Activated naive CD8-positive, alpha-beta T cell treated with anti-CD3 and anti-CD28 coated beads, Interleukin-2, amount 50 U/mL, for 16 hours (primary cell): ENCODE results near the gene SGK2.
"Not testable (repeated sequence)": the region's sequence is repeated elsewhere in the genome, so short reads cannot be mapped to it uniquely, and the experiment has no call there.

Source experiments
- DNase-seq: peaks from one replicate; pipeline ENCODE4 v3.0.0-alpha.2; 2020; ENCODE audit warnings: low read depth, low spot score

Gene SGK2

DNA sequence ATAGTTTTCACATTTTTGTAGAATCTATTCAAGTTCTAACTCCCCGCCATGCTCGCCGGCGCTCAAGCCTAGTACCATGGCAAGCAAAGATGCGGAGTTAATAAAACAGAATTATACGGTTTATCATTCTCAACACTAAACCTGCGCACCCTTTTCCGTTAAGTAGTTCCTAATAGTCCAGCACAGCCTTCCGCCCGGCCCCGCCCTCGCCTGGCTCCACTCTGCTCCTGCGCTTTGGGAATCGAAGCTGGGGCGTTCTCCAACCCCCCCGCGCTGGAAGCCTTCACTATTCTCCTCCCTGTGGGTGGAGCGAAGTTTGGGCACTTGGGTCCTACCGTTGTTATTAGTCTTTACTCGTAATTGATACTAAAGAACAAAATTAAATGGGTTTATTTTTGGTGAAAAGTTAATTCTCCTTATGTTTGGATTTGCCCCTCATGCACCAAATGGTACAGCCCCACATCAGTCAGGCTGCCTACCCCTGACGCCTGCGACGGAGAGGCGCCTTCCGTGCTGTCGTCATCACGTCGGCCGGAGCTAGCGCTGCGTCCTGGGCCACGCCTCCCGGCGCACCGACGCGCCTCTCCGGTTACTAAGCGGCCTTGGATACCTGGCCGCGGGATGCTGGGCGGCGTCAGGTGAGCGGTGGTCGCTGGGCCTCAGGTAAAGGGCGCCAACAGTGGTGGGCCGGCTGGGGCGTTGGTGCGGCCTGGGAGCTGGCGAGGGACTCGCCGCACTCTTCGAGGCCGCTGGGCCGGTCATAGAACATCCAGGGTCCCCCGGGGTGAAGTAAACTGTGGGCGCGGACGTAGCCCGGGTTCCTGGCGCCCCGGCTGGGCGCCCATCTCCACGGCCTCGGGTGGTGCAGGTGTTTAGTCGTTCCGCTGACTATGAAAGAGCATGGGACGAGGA is 31.8 kb downstream of the SGK2 start, which contains the start of gene IFT52:
Gene IFT52, plus strand, starts transcription at position 546 of the 912 bp plus-strand sequence. CDS start 3,762 bp downstream, outside the sequence.
- DNase-seq: peak; percentile 83

DNA sequence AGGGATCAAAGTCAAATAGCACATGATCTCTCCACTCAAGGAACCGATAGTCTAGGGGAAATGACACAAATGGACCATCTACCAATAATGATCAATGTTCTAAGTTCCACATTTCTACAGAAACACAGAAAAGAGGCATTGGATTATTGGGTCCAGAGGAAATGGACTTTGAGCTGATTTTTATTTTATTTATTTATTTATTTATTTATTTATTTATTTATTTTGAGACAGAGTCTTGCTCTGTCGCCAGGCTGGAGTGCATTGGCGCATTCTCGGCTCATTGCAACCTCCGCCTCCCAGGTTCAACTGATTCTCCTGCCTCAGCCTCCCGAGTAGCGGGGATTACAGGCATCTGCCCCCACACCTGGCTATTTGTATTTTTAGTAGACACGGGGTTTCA is 43.1 kb downstream of the SGK2 start:
- not testable (repeated sequence) for DNase-seq

DNA sequence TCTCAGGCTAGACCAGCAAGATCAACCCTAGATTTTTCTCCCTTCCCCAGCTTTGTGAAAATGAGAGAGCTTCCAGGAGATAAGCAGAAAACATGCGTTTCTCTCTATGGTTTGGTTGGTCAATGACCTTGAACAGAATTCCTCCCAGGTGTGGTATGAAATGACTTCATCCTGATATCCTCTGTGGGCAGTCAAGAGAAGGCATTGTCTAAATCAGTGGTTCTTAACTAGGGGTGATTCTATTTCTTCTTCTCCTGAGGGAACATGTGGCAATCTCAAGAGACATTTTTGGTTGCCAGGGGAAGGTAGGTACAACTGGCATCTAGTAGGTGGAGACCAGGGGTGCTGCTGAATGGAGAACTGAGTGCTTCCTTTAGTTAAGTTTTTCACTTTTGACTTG is 44.3 kb downstream of the SGK2 start:
- no peak for DNase-seq

DNA sequence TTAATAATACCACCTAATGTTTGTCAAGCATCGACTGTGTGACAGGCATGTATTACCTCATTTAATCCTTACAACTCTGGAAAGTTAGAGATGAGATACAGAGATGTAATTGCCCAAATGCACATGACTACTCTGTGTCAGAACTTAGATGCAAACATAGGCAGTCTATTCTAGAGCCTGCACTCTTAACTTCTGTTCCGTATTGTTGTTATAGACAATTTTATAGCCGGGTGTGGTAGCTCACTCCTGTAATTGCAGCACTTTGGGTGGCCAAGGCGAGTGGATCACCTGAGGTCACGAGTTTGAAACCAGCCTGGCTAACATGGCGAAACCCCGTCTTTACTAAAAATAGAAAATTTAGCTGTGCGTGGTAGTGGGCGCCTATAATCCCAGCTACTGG is 46.9 kb downstream of the SGK2 start:
- no peak for DNase-seq

DNA sequence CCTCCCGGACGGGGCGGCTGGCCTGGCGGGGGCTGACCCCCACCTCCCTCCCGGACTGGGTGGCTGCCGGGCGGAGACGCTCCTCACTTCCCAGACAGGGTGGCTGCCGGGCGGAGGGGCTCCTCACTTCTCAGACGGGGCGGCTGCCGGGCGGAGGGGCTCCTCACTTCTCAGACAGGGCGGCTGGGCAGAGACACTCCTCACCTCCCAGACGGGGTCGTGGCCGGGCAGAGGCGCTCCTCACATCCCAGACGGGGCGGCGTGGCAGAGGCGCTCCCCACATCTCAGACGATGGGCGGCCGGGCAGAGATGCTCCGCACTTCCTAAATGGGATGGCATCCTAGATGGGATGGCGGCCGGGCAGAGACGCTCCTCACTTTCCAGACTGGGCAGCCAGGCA is 48.5 kb downstream of the SGK2 start:
- not testable (repeated sequence) for DNase-seq

DNA sequence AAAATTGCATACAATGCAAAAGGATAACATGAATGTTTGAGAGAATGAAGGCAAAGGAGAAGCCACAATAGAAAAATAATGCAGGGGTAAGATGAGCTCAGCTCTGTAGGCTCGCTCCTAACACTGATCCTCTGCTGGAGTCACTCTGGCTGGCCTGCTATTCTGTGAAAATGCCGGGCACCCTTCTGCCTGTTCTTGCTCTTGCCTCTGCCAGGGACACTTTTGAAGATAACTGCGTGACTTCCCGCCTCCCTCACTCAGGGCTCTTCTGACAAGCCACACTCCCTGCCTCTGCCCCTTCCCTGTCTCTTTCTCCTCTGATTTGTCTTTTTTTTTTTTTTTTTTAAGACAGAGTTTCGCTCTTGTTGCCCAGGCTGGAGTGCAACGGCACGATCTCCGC is 72.8 kb downstream of the SGK2 start:
- DNase-seq: no peak
